DOHH2 (cell line): Measurements from ENCODE around the gene KRTAP2-3.

ENCODE experiments used
- EZH2phosphoT487 ChIP-seq: fragments of 200-600 bp; sonication (generic); IDR thresholded peaks from 2 replicates; pipeline ENCODE4 v1.6.1; 2017; ENCODE audit warnings: borderline replicate concordance, mild to moderate bottlenecking, antibody characterized with exemption, low read length, moderate library complexity, mixed read lengths
- TF ChIP-seq, protein P1 (sequence below): fragments of 200-600 bp; sonication (generic); IDR thresholded peaks from one replicate; pipeline ENCODE4 v1.5.1; 2014; ENCODE audit warnings: antibody characterized with exemption, mild to moderate bottlenecking, low read depth, low read length; ENCODE audit not compliant: poor library complexity, severe bottlenecking

DNA sequence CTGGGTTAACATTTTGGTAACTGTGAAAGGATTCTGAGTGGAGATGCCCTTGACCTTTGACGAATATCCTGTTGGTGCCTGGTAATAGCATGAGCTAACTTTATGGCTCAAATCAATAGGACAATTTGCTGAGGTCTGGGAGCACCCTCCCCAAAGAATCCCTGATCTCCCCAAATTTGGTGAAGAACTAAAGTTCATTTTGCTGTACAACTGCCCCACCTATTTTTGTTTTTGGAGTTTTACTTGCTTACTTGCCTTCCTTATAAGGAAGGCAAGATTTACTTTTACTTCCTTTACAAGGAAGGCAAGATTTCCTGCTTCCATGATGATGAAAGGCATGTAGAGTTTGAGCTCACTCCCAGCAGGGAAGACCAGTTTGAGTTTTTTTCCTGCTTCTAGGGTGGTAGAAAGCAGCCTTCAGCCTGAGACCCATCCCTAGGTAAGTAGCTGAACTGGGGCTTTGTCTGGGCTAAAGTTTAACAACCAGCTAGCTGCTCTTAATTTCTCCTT lies 48.1 kb upstream of the KRTAP2-3 start:
- TF ChIP-seq, protein P1, sequence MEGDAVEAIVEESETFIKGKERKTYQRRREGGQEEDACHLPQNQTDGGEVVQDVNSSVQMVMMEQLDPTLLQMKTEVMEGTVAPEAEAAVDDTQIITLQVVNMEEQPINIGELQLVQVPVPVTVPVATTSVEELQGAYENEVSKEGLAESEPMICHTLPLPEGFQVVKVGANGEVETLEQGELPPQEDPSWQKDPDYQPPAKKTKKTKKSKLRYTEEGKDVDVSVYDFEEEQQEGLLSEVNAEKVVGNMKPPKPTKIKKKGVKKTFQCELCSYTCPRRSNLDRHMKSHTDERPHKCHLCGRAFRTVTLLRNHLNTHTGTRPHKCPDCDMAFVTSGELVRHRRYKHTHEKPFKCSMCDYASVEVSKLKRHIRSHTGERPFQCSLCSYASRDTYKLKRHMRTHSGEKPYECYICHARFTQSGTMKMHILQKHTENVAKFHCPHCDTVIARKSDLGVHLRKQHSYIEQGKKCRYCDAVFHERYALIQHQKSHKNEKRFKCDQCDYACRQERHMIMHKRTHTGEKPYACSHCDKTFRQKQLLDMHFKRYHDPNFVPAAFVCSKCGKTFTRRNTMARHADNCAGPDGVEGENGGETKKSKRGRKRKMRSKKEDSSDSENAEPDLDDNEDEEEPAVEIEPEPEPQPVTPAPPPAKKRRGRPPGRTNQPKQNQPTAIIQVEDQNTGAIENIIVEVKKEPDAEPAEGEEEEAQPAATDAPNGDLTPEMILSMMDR = no peak
- TF ChIP-seq EZH2phosphoT487 = no peak
